H1 (cell line): ENCODE results near the gene TDP1. TPM values are rescaled to one million over a fixed set of nuclear protein-coding genes. Genes with fewer than 3 reads are reported as not detected.

Experiments
- CTCF ChIA-PET: fragments of 300-600 bp; sonication (Branson Sonifier 250); formaldehyde crosslinking; loops from one replicate; lab custom pipeline; 2021; ENCODE audit not compliant: partially characterized antibody; lab: Charles Lee
- POLR2A ChIA-PET: fragments of 300-600 bp; sonication (Branson Sonifier 250); formaldehyde crosslinking; loops from one replicate; lab custom pipeline; 2021; ENCODE audit warnings: inconsistent platforms; ENCODE audit not compliant: partially characterized antibody; lab: Charles Lee
- DNase-seq, 2 experiments: peaks; one replicate each; pipeline versions ENCODE4 v3.0.0 to v3.0.0-alpha.2; 2010 to 2022; ENCODE audit warnings: low spot score in 2 of 2, low read depth in 1 of 2, mixed read lengths in 1 of 2
- FAIRE-seq: peaks from 2 replicates; lab custom pipeline; 2011; peaks lifted over from hg19 to GRCh38; lab: Jason Lieb, UNC
- H2AFZ ChIP-seq: 2 replicates; pipeline ENCODE4 v1.8.1; 2012; ENCODE audit warnings: low read length, inconsistent platforms
- H2AK5ac ChIP-seq: 2 replicates; pipeline ENCODE4 v1.6.1; 2013; ENCODE audit warnings: low read depth, low read length
- H2BK120ac ChIP-seq: replicated peaks from 2 replicates; pipeline ENCODE3; 2013; ENCODE audit warnings: low read depth, low read length, inconsistent platforms
- H2BK12ac ChIP-seq: 2 replicates; pipeline ENCODE4 v1.6.1; 2013; ENCODE audit warnings: low read depth, low read length
- H2BK15ac ChIP-seq: 2 replicates; pipeline ENCODE4 v1.6.1; 2013; ENCODE audit warnings: low read length
- H2BK20ac ChIP-seq: 2 replicates; pipeline ENCODE4 v1.6.1; 2013; ENCODE audit warnings: low read length
- H2BK5ac ChIP-seq: 2 replicates; pipeline ENCODE4 v1.6.1; 2013; ENCODE audit warnings: low read depth, low read length
- H3K14ac ChIP-seq: 2 replicates; pipeline ENCODE4 v1.6.1; 2013; ENCODE audit warnings: inconsistent platforms; ENCODE audit not compliant: insufficient read length
- H3K18ac ChIP-seq: 2 replicates; pipeline ENCODE4 v1.6.1; 2013; ENCODE audit warnings: low read length; ENCODE audit errors: extremely low read depth
- H3K23ac ChIP-seq: 2 replicates; pipeline ENCODE4 v1.6.1; 2013; ENCODE audit warnings: inconsistent platforms; ENCODE audit not compliant: insufficient read length
- H3K23me2 ChIP-seq: 2 replicates; pipeline ENCODE4 v1.6.1; 2013; ENCODE audit warnings: low read depth, low read length
- H3K27ac ChIP-seq: 2 replicates; pipeline ENCODE4 v1.6.1; 2011; ENCODE audit warnings: low read depth, low read length, inconsistent platforms
- H3K27me3 ChIP-seq, 4 experiments: replicated peaks in 1 of 4; 1 replicate in 1 of 4; 2 replicates in 3 of 4; pipeline versions ENCODE4 v1.6.1 to v1.8.1; 2011 to 2013; ENCODE audit warnings: low read length in 3 of 4, mild to moderate bottlenecking in 3 of 4, inconsistent platforms in 2 of 4, mixed read lengths in 2 of 4, moderate library complexity in 1 of 4; ENCODE audit not compliant: control insufficient read depth in 3 of 4, insufficient read depth in 3 of 4; ENCODE audit errors: extremely low read depth in 1 of 4
- H3K36me3 ChIP-seq, 4 experiments: 2 replicates each; pipeline versions ENCODE4 v1.6.1 to v1.8.1; 2011 to 2013; ENCODE audit warnings: mild to moderate bottlenecking in 4 of 4, low read length in 3 of 4, moderate library complexity in 2 of 4, control low read depth in 1 of 4, inconsistent platforms in 1 of 4; ENCODE audit not compliant: insufficient read depth in 4 of 4, control insufficient read depth in 2 of 4
- H3K4ac ChIP-seq: replicated peaks from 2 replicates; pipeline ENCODE3; 2013; ENCODE audit warnings: low read length, low read depth, mixed read lengths, inconsistent platforms; ENCODE audit not compliant: insufficient read length
- H3K4me1 ChIP-seq, 4 experiments: replicated peaks in 1 of 4; 1 replicate in 1 of 4; 2 replicates in 3 of 4; pipeline versions ENCODE4 v1.6.1 to v1.8.1; 2011 to 2013; ENCODE audit warnings: low read length in 3 of 4, inconsistent platforms in 2 of 4, mixed read lengths in 1 of 4; ENCODE audit not compliant: insufficient read depth in 4 of 4, control insufficient read depth in 3 of 4
- H3K4me2 ChIP-seq, 2 experiments: 2 replicates each; pipeline versions ENCODE4 v1.6.1 to v1.8.1; 2011 to 2013; ENCODE audit warnings: low read depth in 2 of 2, low read length in 2 of 2, control low read depth in 1 of 2, inconsistent platforms in 1 of 2, mild to moderate bottlenecking in 1 of 2; ENCODE audit not compliant: insufficient read depth in 1 of 2
- H3K4me3 ChIP-seq, 4 experiments: fragments of 200-600, 300-600 bp in 1 of 4; sonication (generic), shearing (Covaris generic), sonication (Bioruptor Twin) in 1 of 4; 2 replicates each; pipeline versions ENCODE4 v1.5.1 to v1.8.1; 2011 to 2016; ENCODE audit warnings: low read length in 4 of 4, low read depth in 3 of 4, control low read depth in 2 of 4, inconsistent platforms in 2 of 4, mild to moderate bottlenecking in 2 of 4, mixed read lengths in 1 of 4, moderate library complexity in 1 of 4; ENCODE audit not compliant: insufficient read depth in 2 of 4; ENCODE audit errors: extremely low read depth in 1 of 4
- H3K56ac ChIP-seq: replicated peaks from 2 replicates; pipeline ENCODE3; 2013; ENCODE audit warnings: low read depth, mild to moderate bottlenecking, mixed read lengths, low read length, inconsistent platforms; ENCODE audit not compliant: insufficient read length
- H3K79me1 ChIP-seq: 2 replicates; pipeline ENCODE4 v1.6.1; 2013; ENCODE audit warnings: low read depth, low read length, control low read depth
- H3K79me2 ChIP-seq, 2 experiments: 2 replicates each; pipeline versions ENCODE4 v1.6.1 to v1.8.1; 2012 to 2013; ENCODE audit warnings: low read length in 2 of 2, mild to moderate bottlenecking in 2 of 2, inconsistent platforms in 1 of 2; ENCODE audit not compliant: insufficient read depth in 2 of 2, control insufficient read depth in 1 of 2
- H3K9ac ChIP-seq, 4 experiments: replicated peaks in 1 of 4; 1 replicate in 1 of 4; 2 replicates in 3 of 4; pipeline versions ENCODE4 v1.6.1 to v1.8.1; 2011 to 2013; ENCODE audit warnings: low read depth in 3 of 4, low read length in 3 of 4, control low read depth in 2 of 4, mild to moderate bottlenecking in 2 of 4, moderate library complexity in 2 of 4, inconsistent platforms in 1 of 4; ENCODE audit errors: extremely low read depth in 1 of 4
- H3K9me3 ChIP-seq, 2 experiments: 2 replicates each; pipeline versions ENCODE4 v1.6.1 to v1.8.1; 2012 to 2013; ENCODE audit warnings: mild to moderate bottlenecking in 2 of 2, moderate library complexity in 2 of 2, control low read depth in 1 of 2, inconsistent platforms in 1 of 2, low read depth in 1 of 2, low read length in 1 of 2, mixed read lengths in 1 of 2; ENCODE audit not compliant: insufficient read depth in 2 of 2
- H4K20me1 ChIP-seq, 2 experiments: replicated peaks in 1 of 2; 2 replicates each; pipeline versions ENCODE3 to v1.8.1; 2011 to 2013; ENCODE audit warnings: inconsistent platforms in 2 of 2, low read length in 2 of 2, mild to moderate bottlenecking in 1 of 2; ENCODE audit not compliant: insufficient read depth in 2 of 2, control insufficient read depth in 1 of 2
- H4K5ac ChIP-seq: 2 replicates; pipeline ENCODE4 v1.6.1; 2013; ENCODE audit warnings: low read length, low read depth, mixed read lengths, inconsistent platforms; ENCODE audit not compliant: insufficient read length
- H4K8ac ChIP-seq: 2 replicates; pipeline ENCODE4 v1.8.0; 2013; ENCODE audit warnings: mild to moderate bottlenecking, moderate library complexity, low read length, inconsistent platforms; ENCODE audit not compliant: insufficient read depth; ENCODE audit errors: extremely low read depth
- H4K91ac ChIP-seq: replicated peaks from 2 replicates; pipeline ENCODE3; 2013; ENCODE audit warnings: low read length, mixed read lengths, inconsistent platforms; ENCODE audit not compliant: insufficient read length
- EZH2 ChIP-seq: fragments of 200-600 bp; sonication (generic); IDR thresholded peaks from 2 replicates; pipeline ENCODE4 v1.7.1; 2012; ENCODE audit warnings: low read depth, mild to moderate bottlenecking, moderate library complexity, low read length, inconsistent platforms; ENCODE audit not compliant: severe bottlenecking
- KDM4A ChIP-seq: IDR thresholded peaks from one replicate; pipeline ENCODE4 v1.7.1; 2012; ENCODE audit warnings: low read depth, mild to moderate bottlenecking, moderate library complexity, low read length, inconsistent platforms; ENCODE audit not compliant: severe bottlenecking
- PHF8 ChIP-seq: fragments of 200-600 bp; sonication (generic); conservative IDR thresholded peaks from 2 replicates; pipeline ENCODE4 v1.7.1; 2012; ENCODE audit warnings: low read depth, mild to moderate bottlenecking, inconsistent platforms, low read length, moderate library complexity
- SP1 ChIP-seq: IDR thresholded peaks from 2 replicates; pipeline ENCODE4 v1.6.1; 2011; ENCODE audit warnings: low read depth, low read length
- WGBS, 2 experiments: shearing (Covaris generic) in 1 of 2; methylation state at CpG; one replicate each; pipeline versions ENCODE4 v1.1.6 to v1.1.7; 2013 to 2015; ENCODE audit warnings: low lambda C conversion rate in 2 of 2, mixed read lengths in 2 of 2, inconsistent platforms in 1 of 2, low coverage in 1 of 2, missing lambda C conversion rate in 1 of 2; ENCODE audit not compliant: insufficient replicate concordance in 2 of 2, insufficient coverage in 1 of 2, insufficient read length in 1 of 2; ENCODE audit errors: extremely low coverage in 1 of 2, missing lambda C conversion rate in 1 of 2; 5-methylcytosine and 5-hydroxymethylcytosine counted together
- polyA plus RNA-seq, 7 experiments: library from polyadenylated mRNA; depleted of rRNA in 3 of 7; stranded (reverse) in 5 of 7; unstranded in 2 of 7; fragments of >200 nt in 5 of 7; fragments of 200-250 nt in 2 of 7; gene quantifications; 1 replicate in 5 of 7; 2 replicates in 1 of 7; 4 replicates in 1 of 7; pipeline versions ENCODE4 v1.2.1 to v1.2.3, GENCODE V29; 2011 to 2013; ENCODE audit warnings: missing spikeins in 2 of 7, mixed read lengths in 2 of 7
- total RNA-seq: library from RNA; stranded (reverse); fragmentation: NEBNext Ultra II Directional; extraction: Animal tissue kit (Norgen Biotek cat#: 25700); gene quantifications from 2 replicates; pipeline ENCODE4 v1.2.1, GENCODE V29; 2021

Gene TDP1
- total and polyA plus RNA-seq, 2 of the 8 experiments (the other 6 are each of a cell fraction or from before 2014, with no cell fraction given): 32.2 to 69.9 TPM

GRCh38 chr14:90061685-90062126, 106.0 kb downstream of the TDP1 start, which contains the start of gene KCNK13:
TSS of gene KCNK13 (plus strand) at chr14:90061994. CDS start at chr14:90062206, 212 bp downstream.
- Histone ChIP-seq H2AK5ac (no peak within 1 kb of the TSS), H4K20me1 (peaks cover 0 to 6% of the 10 kb centered on the region in 2 experiments), H3K4me3 (peak within 1 kb of the TSS; percentile 52 to 73 (median 59)), H3K9ac (no peak within 1 kb of the TSS; a peak in 1 of 7 replicates), H2BK20ac (no peak within 1 kb of the TSS), H2AFZ (peak within 1 kb of the TSS; percentile 17; the same call in 1 of the 2 replicates), H3K23ac (no peak within 1 kb of the TSS), H3K4me1 (peaks cover 3 to 14% (median 6%) of the 10 kb centered on the region in 4 experiments; a peak in 6 of 7 replicates), H3K27ac (no peak within 1 kb of the TSS), H2BK5ac (no peak within 1 kb of the TSS), H3K79me1 (no peaks in the 10 kb centered on the region), H3K36me3 (no peaks in the 10 kb centered on the region), H3K9me3 (no peaks in the 10 kb centered on the region), H2BK12ac (no peak within 1 kb of the TSS), H2BK120ac (no peak within 1 kb of the TSS), H3K79me2 (no peaks in the 10 kb centered on the region), H4K8ac (peak within 1 kb of the TSS; percentile 35; the same call in 1 of the 2 replicates), H3K4ac (no peak within 1 kb of the TSS), H3K4me2 (peak within 1 kb of the TSS; percentile 91 to 98), H3K56ac (no peak within 1 kb of the TSS), H2BK15ac (no peak within 1 kb of the TSS), H3K27me3 (peaks cover 28 to 58% (median 52%) of the 10 kb centered on the region in 4 experiments), H4K91ac (no peak within 1 kb of the TSS), H4K5ac (no peak within 1 kb of the TSS), H3K18ac (no peak within 1 kb of the TSS; the same call in none of the 2 replicates), H3K14ac (no peak within 1 kb of the TSS), H3K23me2 (peaks cover 24% of the 10 kb centered on the region; the same call in 1 of the 2 replicates)
- peak; percentile 42 for TF ChIP-seq KDM4A
- 0 out of 2 replicates have a peak, but pooled peaks have one; percentile 1 for TF ChIP-seq PHF8
- TF ChIP-seq EZH2: peak; percentile 22
- no peak for TF ChIP-seq SP1
- ChIA-PET CTCF (interaction anchor here (1.2 to 2.2 kb wide), 6 partner anchors 11 to 125 kb away, joined by 3 to 10 read pairs (median 6); no protein-coding TSS in a partner anchor), POLR2A (interaction anchor here (0.6 to 1.6 kb wide), 2 partner anchors 106 to 221 kb away, joined by 3 to 4 read pairs; partner anchors contain the start of gene TDP1)
- no peak for DNase-seq
- 2% methylated on average over 33 of the region's 52 CpGs; no CpG with 5 or more reads in 1 of the 2 experiments for WGBS, 2 experiments
- FAIRE-seq: no peak
